SHP77 (cell line): ENCODE measurements around the gene ITGB7.

Experiments
- DNase-seq, 2 experiments: peaks; one replicate each; lab custom pipeline; 2025; lab: John Stamatoyannopoulos, UW

ITGB7 gene

DNA sequence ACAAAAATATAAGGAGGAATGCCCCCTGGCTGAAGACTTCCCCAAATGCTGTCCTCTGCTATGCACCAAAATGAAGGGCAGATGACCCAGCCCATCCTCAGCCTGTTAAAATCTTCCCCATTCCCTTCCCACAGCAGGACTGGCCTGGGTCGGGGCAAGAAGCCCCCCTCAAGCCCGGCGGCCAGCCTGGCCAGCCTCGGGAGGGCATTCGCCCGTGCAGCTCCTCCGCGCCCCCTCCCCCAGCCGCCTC, 24.5 kb upstream of the ITGB7 start:
- DNase-seq = no peak

DNA sequence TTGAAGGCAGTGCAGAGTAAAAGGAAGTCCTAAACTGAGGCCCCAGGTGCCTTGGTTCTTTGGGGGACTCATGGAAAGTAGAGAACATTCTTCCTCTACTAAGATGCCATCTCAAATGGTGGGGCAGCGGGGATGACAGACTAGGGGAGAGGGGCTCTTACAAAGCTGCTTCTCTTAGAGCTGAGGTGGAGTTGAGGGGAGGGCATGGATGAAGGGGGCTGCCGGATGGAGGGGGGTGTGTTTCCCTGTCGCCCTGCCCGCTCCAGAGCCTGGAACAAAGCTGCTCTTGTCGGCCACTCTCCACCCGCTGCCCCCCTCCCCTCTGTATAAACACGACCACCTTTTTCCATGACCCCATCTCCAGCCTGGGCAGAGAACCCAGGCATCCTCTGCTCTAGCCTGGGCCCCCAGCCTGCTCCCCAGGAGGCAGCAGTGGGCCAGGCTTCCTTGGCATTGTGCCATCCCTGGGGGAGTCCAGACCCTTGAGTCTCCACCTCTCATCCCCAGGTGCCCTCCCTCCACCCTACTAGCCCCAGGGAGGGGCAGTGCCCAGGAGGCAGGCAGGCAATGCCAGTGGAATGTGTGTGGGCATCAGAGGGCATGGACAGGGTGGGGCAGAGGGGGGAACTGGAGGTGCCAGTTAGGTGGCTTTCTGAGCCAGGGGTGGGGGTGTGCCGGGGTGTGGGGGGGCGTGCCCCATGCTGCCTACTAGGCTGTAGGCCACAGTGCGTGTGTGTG, 23.2 kb upstream of the ITGB7 start:
- no peak for DNase-seq

- no peak for DNase-seq
These were observed 22.4 kb upstream of the ITGB7 start for GRCh38 chr12:53229454-53229853.

GRCh38 chr12:53227836-53228235, 20.8 kb upstream of the ITGB7 start:
- DNase-seq = no peak

GRCh38 chr12:53227341-53227740, 20.3 kb upstream of the ITGB7 start:
- DNase-seq = no peak

- no peak for DNase-seq
These were observed 19.8 kb upstream of the ITGB7 start for GRCh38 chr12:53226815-53227214.

- no peak for DNase-seq
These were observed 18.8 kb upstream of the ITGB7 start for GRCh38 chr12:53225635-53226424.

DNA sequence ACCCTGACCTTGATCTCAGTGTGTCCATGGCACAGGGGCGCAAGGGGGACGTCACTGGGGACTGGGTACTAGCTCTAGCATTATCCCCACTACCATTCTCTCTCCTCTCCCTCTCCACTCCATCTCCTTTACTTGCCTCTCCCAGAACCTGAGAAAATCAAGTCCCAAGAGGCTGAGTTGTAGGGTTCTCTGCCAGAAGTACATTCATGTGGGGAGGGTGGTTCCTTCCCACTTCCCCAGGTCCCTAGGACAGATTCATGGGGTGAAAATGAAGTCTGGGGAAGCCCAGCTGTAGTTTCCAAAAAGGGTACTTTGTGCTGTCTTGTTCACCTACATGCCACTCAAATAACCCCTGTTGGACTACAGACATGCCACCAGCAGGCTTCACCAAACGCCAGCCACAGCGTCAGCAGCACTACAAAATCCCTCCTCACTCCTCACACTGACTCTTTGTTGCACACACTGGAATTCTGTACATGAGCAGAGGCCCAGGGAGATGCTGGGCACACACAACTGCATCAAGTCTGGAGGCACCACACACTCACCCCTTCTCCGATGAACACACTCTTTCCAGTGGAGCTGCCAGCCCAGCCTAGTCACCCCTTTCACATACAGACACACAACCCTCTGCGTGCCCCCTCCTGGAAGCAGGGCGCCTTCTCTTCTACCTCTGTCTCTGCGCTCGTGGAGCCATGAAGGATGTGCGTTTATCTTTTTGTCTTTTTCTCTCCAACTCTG, 18.0 kb upstream of the ITGB7 start:
- no peak for DNase-seq

DNA sequence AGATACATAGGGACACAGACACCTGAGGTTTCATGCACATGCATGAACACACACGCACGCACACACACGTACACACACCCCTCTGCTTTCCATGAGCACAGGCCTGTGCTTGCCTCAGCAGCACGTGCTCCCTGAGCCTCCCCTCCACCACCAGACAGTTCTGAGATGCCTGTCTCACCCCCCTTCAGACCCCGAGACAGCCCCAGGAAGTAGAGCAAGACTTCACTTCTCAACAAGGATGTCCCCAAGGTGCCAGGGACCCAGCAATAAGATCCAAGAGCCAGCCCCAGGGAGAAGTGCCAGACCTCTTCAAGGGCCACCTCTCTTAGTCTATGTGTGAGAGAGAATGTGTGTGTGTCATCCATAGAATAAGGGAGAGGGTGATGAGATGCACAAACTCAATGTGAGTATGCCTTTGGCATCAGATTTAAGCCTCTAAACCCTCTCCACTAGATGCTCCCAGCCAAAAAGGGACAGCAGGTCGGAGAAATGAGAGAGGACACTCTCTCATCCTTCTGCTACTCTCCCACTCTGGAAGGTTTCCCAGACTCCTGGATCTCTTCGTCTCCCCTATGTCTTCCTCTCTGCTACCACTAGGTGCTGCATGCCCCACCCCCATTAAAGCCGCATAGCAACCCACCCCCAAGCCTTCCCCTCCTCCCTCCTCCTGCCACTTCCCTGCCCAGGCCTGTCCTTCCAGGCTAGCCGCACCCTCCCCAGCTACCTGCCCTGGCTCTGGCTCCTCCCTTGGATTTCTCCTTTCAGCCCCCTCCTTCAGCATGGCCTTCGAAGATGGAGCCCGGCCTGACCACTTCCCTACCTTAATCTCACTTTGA, 17.2 kb upstream of the ITGB7 start:
- DNase-seq = no peak

GRCh38 chr12:53223389-53224060, 16.5 kb upstream of the ITGB7 start:
- no peak for DNase-seq

- no peak for DNase-seq
These were observed 15.8 kb upstream of the ITGB7 start for GRCh38 chr12:53222806-53223261.

GRCh38 chr12:53222170-53222721, 15.2 kb upstream of the ITGB7 start:
- DNase-seq = no peak

DNA sequence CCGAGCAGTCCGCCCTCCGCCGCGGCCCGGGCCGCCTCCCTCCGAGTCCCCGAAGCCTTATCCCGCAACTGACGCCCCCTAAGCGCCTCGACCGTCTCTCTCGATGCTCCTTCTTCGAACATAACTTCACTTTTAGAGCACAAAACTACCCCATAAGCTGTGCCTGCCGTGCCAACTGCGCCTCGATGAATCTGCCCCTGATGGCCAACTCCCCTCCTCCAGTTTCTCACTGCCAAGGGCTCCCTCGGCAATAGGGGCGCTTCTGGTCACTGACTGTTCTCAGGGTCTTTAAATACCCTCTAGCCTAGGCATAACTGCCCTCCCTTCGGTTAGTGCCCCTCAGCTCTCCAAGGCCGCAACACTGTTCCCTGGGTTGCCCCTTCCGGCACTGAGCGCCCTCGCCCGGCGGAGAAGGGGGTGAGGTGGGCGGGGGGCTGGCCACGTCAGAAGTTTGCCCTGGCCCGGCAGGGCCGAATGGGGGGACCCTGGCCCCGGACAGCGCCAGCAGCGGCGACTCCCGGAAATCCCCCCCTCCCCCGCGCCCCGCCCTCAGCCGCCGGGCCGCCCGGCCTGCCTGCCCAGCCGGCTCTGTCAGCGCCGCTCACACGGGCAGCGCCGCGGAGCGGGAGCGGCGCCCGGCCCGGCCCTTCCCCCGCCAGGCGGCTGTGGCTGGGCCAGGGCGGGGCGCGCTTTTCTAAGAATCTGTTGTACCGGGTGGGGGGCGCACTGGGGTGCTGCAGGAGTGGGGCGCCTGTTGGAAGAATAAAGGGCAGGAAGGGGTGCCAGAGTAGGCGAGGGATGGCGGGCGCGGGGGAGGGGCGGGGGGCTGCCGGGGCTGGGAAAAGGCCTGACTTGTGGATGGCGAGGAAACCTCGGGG, 14.4 kb upstream of the ITGB7 start:
- DNase-seq = peak in 1 of 2 experiments; percentile 43

DNA sequence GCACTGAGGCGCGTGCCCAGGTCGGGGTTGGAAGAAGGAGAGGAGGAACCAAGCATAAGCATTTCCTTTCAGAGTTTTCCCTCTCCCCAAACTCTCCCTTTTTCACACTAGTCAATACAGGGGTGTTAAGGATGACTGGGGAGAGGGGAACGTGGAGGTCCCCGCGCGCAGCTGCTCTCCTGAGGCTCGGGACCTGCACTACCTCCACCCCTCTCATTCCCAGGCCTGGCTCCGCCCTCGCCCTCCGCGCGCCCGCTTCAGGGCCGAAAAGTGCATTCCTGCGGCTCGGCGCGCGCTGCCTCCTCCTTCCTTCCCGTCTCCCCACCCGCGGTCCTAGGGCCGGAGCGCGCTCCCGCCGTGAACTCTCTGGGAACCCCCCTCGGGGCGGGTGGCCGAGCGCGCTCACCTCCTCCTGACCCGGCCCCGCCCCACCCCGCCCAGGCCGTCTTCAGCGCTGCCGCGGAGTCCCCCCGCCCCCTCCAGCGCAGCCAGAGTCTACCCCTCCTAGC, 13.7 kb upstream of the ITGB7 start:
- peak; percentile 72 to 76 for DNase-seq

DNA sequence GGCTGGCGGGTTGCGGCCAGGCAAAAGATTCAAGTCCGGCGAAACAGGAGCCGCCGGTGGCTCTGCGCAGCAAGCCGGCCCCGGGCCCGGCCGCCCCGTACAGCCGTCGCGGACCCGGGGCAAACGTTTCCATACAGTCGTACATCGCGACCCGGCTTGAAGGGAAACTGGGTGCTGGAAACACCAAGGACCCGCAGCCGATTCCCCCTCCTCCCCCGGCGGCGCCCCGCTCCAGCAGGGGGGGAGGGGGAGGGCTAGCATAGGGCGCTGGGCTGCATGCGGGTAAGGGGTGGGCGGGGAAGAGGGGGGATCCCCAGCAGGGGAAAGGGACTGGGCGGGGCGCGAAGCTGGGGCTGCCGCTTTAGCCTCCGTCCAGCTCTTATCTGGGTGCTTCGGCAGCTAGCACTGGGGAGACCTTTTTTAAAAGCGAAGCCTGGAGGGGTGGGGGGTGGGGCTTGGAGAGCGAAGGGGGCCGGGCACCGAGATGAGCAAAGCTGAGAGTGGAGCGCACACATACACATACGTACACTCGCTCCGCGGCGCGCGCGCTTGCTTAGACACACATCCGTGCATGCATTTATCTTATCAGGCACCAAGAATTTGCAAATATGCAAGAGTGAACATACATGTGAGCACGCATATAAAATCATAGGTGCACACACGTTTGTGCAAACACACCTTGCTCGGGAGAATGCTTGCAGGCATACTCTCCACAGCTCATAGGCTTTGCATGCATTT, 13.1 kb upstream of the ITGB7 start:
- DNase-seq = peak in 1 of 2 experiments; percentile 56

GRCh38 chr12:53219292-53219955, 12.4 kb upstream of the ITGB7 start:
- no peak for DNase-seq

GRCh38 chr12:53218551-53219291, 11.7 kb upstream of the ITGB7 start:
- DNase-seq = no peak

DNA sequence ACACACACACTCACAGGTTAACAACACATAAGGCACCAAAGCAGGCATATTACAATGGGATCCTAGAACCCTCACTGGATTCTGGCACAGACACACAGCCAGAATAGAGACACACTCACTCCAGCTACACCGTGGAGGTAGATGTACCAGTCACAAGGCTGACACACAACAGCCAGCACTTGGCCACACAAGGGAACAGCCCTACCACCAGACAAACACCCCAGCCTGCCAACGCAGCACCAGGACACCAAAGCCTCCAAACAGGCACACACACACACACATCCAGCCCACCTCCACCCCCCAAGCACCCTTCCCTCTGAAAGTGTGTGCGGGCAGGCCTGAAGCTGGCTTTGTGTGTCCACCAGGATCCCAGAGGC, 10.9 kb upstream of the ITGB7 start:
- no peak for DNase-seq
